ENCODE measurements around the gene CRNKL1.

CRNKL1 gene

DNA sequence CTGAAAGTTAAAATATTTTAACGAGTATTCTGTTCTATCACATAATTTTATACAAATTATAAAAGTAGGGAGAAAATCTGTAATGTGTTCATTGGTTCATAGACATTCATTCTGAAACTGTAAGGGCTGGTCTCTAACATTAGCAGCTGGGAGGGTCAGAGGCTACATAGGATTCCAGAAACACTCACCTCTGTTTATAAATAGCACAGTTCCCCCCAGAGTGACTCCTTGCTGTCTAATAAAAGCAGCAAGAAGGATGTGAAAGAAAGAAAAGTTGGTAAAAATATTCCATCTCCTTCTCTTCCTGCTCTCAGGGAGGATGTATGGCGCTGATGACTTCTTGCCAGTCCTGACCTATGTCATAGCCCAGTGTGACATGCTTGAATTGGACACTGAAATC, 60.4 kb downstream of the CRNKL1 start:
- peaks cover 12% of the 10 kb centered on the region; the same call in 1 of the 2 replicates for H3K4me1 ChIP-seq (ENCODE audit: insufficient read depth, low read length)
- no peaks in the 10 kb centered on the region for H3K27me3 ChIP-seq (ENCODE audit: insufficient read depth, low read length)
- H3K4me3 ChIP-seq (ENCODE audit: low read length), result no peak overlapping the region
- H3K27ac ChIP-seq (ENCODE audit: low read length), result no peak overlapping the region
- no peak overlapping the region for H3K9ac ChIP-seq (ENCODE audit: low read depth, low read length)
- H3K9me3 ChIP-seq (ENCODE audit: insufficient read depth, low read depth, low read length), result no peaks in the 10 kb centered on the region
- H3K36me3 ChIP-seq (ENCODE audit: insufficient read depth, low read depth, low read length), result no peaks in the 10 kb centered on the region

DNA sequence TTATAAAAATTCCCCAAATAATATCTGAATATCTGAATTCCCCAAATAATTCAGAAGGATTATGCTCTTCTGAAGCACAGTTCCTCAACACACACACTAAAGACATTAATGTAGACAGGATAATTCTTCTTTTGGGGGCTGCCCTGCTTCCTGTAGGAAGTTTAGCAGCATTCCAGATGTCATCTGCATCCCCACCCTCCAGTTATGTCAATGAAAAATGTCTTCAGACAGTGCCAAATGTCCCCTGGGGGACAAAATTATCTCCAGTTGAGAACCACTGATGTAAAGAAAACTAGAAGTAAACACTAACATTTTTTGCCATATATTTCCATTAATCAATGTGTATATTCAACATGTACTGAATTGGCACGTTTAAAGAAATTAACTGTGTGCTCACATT, 61.0 kb downstream of the CRNKL1 start:
- H3K9me3 ChIP-seq (ENCODE audit: insufficient read depth, low read depth, low read length), result no peaks in the 10 kb centered on the region
- no peaks in the 10 kb centered on the region for H3K27me3 ChIP-seq (ENCODE audit: insufficient read depth, low read length)
- peaks cover 12% of the 10 kb centered on the region; the same call in 1 of the 2 replicates for H3K4me1 ChIP-seq (ENCODE audit: insufficient read depth, low read length)
- H3K27ac ChIP-seq (ENCODE audit: low read length), result no peak overlapping the region
- H3K9ac ChIP-seq (ENCODE audit: low read depth, low read length), result no peak overlapping the region
- no peak overlapping the region for H3K4me3 ChIP-seq (ENCODE audit: low read length)
- no peaks in the 10 kb centered on the region for H3K36me3 ChIP-seq (ENCODE audit: insufficient read depth, low read depth, low read length)

DNA sequence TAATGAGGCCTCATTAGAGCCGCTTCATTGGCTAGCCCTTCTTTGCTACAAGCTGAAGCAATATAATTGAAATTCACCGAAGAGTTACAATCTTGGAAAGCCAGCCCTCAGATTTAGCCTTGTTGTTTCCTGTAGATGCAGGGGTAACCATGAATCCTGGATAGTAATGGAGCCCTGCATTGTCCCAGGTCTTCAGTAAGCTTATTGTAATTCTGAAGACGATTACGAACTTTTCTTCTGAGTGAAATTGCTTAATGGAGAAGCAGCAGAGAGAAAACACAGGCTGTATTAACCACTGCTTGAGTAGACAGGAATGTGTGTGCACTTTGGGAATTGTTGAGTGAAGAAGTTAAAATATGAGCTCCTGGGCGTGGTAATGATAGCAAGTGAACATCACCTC, 61.4 kb downstream of the CRNKL1 start:
- Histone ChIP-seq H3K4me1 (ENCODE audit: insufficient read depth, low read length) (peaks cover 12% of the 10 kb centered on the region; the same call in 1 of the 2 replicates), H3K27me3 (ENCODE audit: insufficient read depth, low read length) (no peaks in the 10 kb centered on the region), H3K4me3 (ENCODE audit: low read length) (no peak overlapping the region), H3K36me3 (ENCODE audit: insufficient read depth, low read depth, low read length) (no peaks in the 10 kb centered on the region), H3K9me3 (ENCODE audit: insufficient read depth, low read depth, low read length) (no peaks in the 10 kb centered on the region), H3K9ac (ENCODE audit: low read depth, low read length) (no peak overlapping the region), H3K27ac (ENCODE audit: low read length) (no peak overlapping the region)

DNA sequence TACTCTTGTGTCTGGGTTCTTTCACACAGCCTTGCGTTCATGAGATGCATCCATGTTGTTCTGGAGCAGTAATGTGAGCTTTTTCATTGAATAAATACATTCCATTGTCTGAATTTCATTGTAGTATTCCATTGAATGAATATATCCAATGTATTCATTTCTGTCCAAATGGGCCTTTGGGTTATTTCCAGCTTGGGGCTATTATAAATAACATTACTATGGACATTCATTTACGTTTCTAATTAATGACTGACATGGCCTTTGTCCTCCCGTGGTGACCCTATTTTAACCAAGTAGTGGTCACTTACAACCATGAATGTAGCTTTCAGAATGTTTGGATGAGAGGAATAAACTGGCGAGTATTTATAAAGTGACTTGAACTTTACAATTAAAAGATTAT, 65.2 kb downstream of the CRNKL1 start:
- Histone ChIP-seq H3K4me3 (ENCODE audit: low read length) (no peak overlapping the region), H3K27me3 (ENCODE audit: insufficient read depth, low read length) (no peaks in the 10 kb centered on the region), H3K9me3 (ENCODE audit: insufficient read depth, low read depth, low read length) (no peaks in the 10 kb centered on the region), H3K9ac (ENCODE audit: low read depth, low read length) (no peak overlapping the region), H3K27ac (ENCODE audit: low read length) (no peak overlapping the region), H3K4me1 (ENCODE audit: insufficient read depth, low read length) (peaks cover 5% of the 10 kb centered on the region; the same call in 1 of the 2 replicates), H3K36me3 (ENCODE audit: insufficient read depth, low read depth, low read length) (no peaks in the 10 kb centered on the region)

DNA sequence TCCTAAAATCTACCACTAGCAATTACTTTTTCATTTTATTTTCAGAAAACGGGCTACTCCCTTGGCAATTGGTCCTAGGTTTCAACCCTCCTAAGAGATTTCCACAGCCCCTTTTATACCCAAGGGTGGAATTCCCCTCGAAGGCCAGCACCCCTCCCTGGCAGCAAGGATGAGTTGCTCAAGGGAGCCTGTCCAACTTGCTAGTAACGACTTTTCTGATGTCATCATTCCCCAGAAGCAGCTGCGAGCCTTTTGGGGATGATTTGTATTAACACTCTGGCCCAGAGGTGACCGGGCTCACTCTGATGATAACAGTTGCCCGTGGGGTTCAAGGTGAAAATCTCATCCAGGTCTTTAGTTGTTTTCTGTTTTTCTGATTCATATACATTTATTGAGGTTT, 65.8 kb downstream of the CRNKL1 start:
- 0 out of 2 replicates have a peak, but pooled peaks cover 3% of the 10 kb centered on the region for H3K4me1 ChIP-seq (ENCODE audit: insufficient read depth, low read length)
- no peaks in the 10 kb centered on the region for H3K27me3 ChIP-seq (ENCODE audit: insufficient read depth, low read length)
- no peak overlapping the region for H3K4me3 ChIP-seq (ENCODE audit: low read length)
- H3K9ac ChIP-seq (ENCODE audit: low read depth, low read length), result no peak overlapping the region
- no peak overlapping the region for H3K27ac ChIP-seq (ENCODE audit: low read length)
- H3K36me3 ChIP-seq (ENCODE audit: insufficient read depth, low read depth, low read length), result no peaks in the 10 kb centered on the region
- no peaks in the 10 kb centered on the region for H3K9me3 ChIP-seq (ENCODE audit: insufficient read depth, low read depth, low read length)
